GM12878 (cell line): Measurements from ENCODE around the gene PATZ1. TPM values are rescaled to one million over a fixed set of nuclear protein-coding genes. Genes with fewer than 3 reads are reported as not detected.

Source experiments
- BHLHE40 ChIP-seq, 2 experiments: fragments of 450-650 bp in 1 of 2; IDR thresholded peaks; 2 replicates each; pipeline ENCODE4 v1.6.1; 2011 to 2017; ENCODE audit warnings: low read depth in 2 of 2, borderline replicate concordance in 1 of 2, improper control_type of control experiment in 1 of 2, low read length in 1 of 2, mild to moderate bottlenecking in 1 of 2
- E4F1 ChIP-seq: fragments of 450-650 bp; IDR thresholded peaks from 2 replicates; pipeline ENCODE4 v1.6.1; 2018; ENCODE audit warnings: borderline replicate concordance, mild to moderate bottlenecking; ENCODE audit not compliant: partially characterized antibody
- EED ChIP-seq: sonication (generic); IDR thresholded peaks from 2 replicates; pipeline ENCODE4 v1.6.1; 2016; ENCODE audit warnings: antibody characterized with exemption, low read depth
- REST ChIP-seq: IDR thresholded peaks from 2 replicates; pipeline ENCODE4 v1.6.1; 2012; ENCODE audit warnings: mild to moderate bottlenecking, low read depth, low read length
- RUNX3 ChIP-seq: IDR thresholded peaks from 2 replicates; pipeline ENCODE4 v1.6.1; 2012; ENCODE audit warnings: low read length, inconsistent platforms
- TBL1XR1 ChIP-seq: IDR thresholded peaks from 2 replicates; pipeline ENCODE4 v1.6.1; 2012; ENCODE audit warnings: low read depth, low read length, improper control_type of control experiment
- TCF12 ChIP-seq: IDR thresholded peaks from 2 replicates; pipeline ENCODE4 v1.6.1; 2011; ENCODE audit warnings: low read depth, mild to moderate bottlenecking, low read length
- WRNIP1 ChIP-seq: IDR thresholded peaks from 2 replicates; pipeline ENCODE4 v1.6.1; 2011; ENCODE audit warnings: low read depth, low read length, improper control_type of control experiment, borderline replicate concordance
- polyA plus RNA-seq, 11 experiments: library from polyadenylated mRNA; depleted of rRNA in 4 of 11; unstranded in 6 of 11; stranded (reverse) in 5 of 11; fragments of >200 nt; fragmentation: Nextera tagmentation in 4 of 11; fragmentation: Illumina TruSeq in 1 of 11; extraction: Ambion mirVana in 4 of 11; extraction: Trizol in 1 of 11; gene quantifications; 1 replicate in 1 of 11; 2 replicates in 10 of 11; pipeline versions ENCODE4 v1.2.1 to v1.2.3, GENCODE V29; 2011 to 2016; ENCODE audit warnings: inconsistent platforms in 2 of 11, missing spikeins in 2 of 11, low read depth in 1 of 11
- total RNA-seq, 4 experiments: library from RNA; depleted of rRNA in 3 of 4; stranded (reverse); fragments of >200 nt in 3 of 4; fragmentation: Illumina TruSeq in 1 of 4; extraction: Trizol in 1 of 4; gene quantifications; 2 replicates each; pipeline versions ENCODE4 v1.2.1 to v1.2.3, GENCODE V29; 2013 to 2021

The PATZ1 gene
- total and polyA plus RNA-seq, 10 of the 15 experiments (the other 5 are each of a cell fraction or from before 2014, with no cell fraction given) = 3.6 to 32.7 (median 13.9) TPM

GRCh38 chr22:31288496-31289240, 57.5 kb downstream of the PATZ1 start (continued):
- no peak for TF ChIP-seq REST
- no peak for TF ChIP-seq E4F1
- no peak for TF ChIP-seq WRNIP1
- no peak for TF ChIP-seq TBL1XR1
- no peak for TF ChIP-seq EED
- TF ChIP-seq TCF12 = no peak
- no peak for TF ChIP-seq RUNX3
- TF ChIP-seq BHLHE40 (IDR thresholded peaks at IDR 0.05; ENCODE audit: borderline replicate concordance in 1 of 2, low read depth in 2 of 2, low read length in 1 of 2) = no peak
